Mammary microvascular endothelial cell (primary cell): Measurements from ENCODE around the gene LZIC. TPM values are rescaled to one million over a fixed set of nuclear protein-coding genes. Genes with fewer than 3 reads are reported as not detected.

ENCODE experiments used
- total RNA-seq: library from RNA; depleted of rRNA; stranded (reverse); fragments of >200 nt; gene quantifications from 2 replicates; pipeline ENCODE4 v1.2.3, GENCODE V29; 2015

Gene LZIC
- 24.2 and 26.0 TPM in 2 replicates for total RNA-seq

DNA sequence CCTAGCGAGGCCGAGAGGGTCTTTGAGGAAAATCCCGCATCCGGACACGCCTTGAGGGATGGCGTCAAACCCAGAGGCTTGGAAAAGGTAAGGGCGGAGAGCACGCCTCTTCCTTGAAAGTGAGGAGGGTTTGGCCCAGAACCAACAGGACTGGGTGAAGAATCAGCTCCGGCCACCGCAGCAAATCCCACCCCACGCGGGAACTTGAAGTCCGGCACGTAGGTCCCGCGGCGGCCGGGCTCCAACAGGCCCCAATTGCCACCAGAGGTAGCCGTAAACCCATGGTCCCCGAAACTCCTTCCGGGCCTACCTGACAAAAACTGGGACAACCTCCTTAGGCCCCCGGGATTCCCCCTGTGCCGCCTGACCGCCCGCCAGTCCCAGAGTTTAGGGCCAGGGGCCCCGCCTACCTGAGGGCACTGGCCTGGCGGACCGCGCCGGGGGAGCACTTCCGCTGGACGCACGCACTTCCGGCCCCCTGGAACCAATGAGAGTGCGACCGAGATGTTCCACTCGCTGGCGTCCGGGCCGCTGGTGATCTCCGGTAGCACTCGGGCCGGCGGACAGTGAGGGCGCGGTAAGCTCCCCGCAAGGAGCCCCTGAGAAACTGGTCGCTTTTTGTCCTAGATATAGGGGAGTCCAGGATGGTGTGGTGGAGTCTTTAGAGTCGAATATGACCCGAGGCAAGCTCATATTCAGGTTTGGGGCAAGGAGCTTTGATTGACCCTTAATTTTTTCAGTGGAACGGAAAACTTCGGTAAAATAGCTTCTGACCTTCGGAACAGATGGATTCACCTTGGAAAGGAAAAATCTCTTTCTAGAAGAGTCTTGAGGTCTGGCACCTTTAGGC lies at the start of gene LZIC, which contains the start of gene NMNAT1:
Gene LZIC (minus strand): TSS at position 453 of the 850 bp plus-strand sequence. CDS start 6,772 bp downstream, outside the sequence.
Gene NMNAT1 (plus strand): TSS at position 537 of the 850 bp plus-strand sequence. CDS start 28,599 bp downstream, outside the sequence.

DNA sequence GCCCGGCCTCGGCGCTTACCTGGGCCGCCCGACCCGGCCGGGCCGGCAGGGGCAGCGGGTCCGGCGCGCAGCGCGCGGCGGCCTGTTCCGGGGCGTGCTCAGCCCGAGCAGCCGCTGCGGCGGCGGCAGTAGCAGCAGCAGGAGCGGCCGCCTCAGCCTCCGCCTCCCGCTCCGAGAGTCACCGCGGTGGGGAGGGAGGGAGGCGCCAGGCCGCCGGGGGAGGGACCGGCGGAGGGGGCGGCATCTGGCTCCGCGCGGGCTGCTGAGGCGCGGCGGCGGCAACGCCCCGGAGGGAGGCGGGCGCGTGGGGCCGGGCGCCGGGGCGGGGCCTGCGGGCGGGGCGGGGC lies 33.1 kb downstream of the LZIC start, which contains the start of gene CTNNBIP1:
Gene CTNNBIP1 (minus strand): TSS at position 194 of the 347 bp plus-strand sequence. CDS start 38,205 bp downstream, outside the sequence.

Other genes with a start within 250 kb of the LZIC start
- gene CLSTN1, start 119.4 kb downstream of the LZIC start, total RNA-seq, result 65.7 and 66.3 TPM in 2 replicates
- gene CTNNBIP1, start 33.1 kb downstream of the LZIC start, total RNA-seq, result 30.3 and 31.4 TPM in 2 replicates
- gene NMNAT1, start 84 bp upstream of the LZIC start, total RNA-seq, result 4.5 and 4.8 TPM in 2 replicates
- gene RBP7, start 53.8 kb upstream of the LZIC start, total RNA-seq, result 0.39 TPM in 1 of 2 replicates, not detected in the other
- 26.5 and 38.0 TPM in 2 replicates for gene UBE4B, start 89.6 kb upstream of the LZIC start, total RNA-seq